ENCODE results near the gene SH3PXD2A.

- TF ChIP-seq CTCF (IDR thresholded peaks at IDR 0.05) (no peak), POLR2A (IDR thresholded peaks at IDR 0.05) (no peak)
These were observed 128.7 kb downstream of the SH3PXD2A start for GRCh38 chr10:103726637-103727036.
